Stimulated activated CD8-positive, alpha-beta memory T cell treated with anti-CD3 and anti-CD28 coated beads, Interleukin-15, amount 100 ng/mL, for 1 hour (primary cell): ENCODE measurements around the gene LIN37.

Source experiments
- DNase-seq: peaks from one replicate; pipeline ENCODE4 v3.0.0-alpha.2; 2020; ENCODE audit warnings: low read depth

The LIN37 gene, protein sequence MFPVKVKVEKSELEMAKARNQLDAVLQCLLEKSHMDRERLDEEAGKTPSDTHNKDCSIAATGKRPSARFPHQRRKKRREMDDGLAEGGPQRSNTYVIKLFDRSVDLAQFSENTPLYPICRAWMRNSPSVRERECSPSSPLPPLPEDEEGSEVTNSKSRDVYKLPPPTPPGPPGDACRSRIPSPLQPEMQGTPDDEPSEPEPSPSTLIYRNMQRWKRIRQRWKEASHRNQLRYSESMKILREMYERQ

GRCh38 chr19:35748106-35749020, at the start of gene LIN37:
TSS of gene LIN37 (plus strand) at chr19:35748576. CDS start at chr19:35748725, 149 bp downstream.
- peak; percentile 98 for DNase-seq

DNA sequence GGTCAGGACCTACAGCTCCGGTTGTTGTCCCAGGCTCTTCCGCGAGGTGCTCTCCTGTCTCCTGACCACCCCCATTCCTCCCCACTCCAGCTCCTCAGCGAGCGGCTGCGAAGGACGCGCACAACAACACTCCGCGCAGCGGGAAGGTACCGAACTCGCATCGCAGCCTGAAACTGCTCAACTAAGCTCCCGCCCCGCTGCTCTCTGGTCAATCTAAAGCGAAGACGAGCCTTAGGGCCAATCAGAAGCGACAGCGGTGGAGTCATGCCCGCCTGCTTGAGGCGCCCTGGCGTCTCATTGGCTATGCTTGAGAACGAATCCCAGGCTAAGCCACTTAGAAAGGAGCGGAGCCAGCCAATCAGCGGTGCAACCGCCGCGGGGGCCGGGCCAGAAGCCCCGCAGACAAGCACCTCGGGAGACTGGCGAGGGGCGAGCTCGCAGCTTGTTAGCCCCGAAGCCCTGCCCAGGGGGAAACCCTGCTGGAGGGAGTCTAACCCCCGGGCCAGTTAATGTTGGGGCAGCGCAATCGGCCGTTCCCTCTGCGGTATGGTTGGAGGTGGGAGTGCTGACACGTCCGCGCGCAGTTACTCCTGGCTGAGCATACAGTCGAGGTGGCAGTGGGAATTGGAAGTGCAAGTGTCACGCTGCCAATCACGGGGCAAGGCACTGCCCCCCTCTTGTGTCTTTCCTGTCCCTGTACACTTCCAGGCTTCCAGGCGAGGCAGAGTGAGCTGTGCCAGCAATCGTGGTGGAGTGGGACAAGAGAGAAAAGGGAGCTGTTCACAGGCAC, 46.0 kb upstream of the LIN37 start:
- DNase-seq: peak; percentile 82

DNA sequence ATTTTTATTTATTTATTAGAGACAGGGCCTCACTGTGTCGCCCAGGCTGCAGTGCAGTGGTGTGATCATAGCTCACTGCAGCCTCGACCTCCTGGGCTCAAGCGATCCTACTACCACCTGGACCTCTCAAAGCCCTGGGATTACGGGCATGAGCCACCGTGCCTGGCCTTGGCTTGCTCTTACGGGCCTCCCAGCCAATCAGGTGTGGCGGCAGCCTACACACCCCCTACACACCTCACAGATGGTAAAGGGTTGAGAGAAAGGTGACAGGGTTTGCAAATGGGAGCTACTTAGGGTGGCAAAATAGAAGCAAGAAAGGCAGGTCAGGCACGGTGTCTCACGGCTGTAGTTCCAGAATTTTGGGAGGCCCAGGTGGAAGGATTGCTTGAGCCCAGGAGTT, 45.0 kb upstream of the LIN37 start:
- no peak for DNase-seq

- DNase-seq: no peak
These were observed 44.2 kb upstream of the LIN37 start, which contains the start of gene ZBTB32 for GRCh38 chr19:35704218-35704617. TSS of gene ZBTB32 (plus strand) at chr19:35704558. CDS start at chr19:35714627, 10,069 bp downstream.

DNA sequence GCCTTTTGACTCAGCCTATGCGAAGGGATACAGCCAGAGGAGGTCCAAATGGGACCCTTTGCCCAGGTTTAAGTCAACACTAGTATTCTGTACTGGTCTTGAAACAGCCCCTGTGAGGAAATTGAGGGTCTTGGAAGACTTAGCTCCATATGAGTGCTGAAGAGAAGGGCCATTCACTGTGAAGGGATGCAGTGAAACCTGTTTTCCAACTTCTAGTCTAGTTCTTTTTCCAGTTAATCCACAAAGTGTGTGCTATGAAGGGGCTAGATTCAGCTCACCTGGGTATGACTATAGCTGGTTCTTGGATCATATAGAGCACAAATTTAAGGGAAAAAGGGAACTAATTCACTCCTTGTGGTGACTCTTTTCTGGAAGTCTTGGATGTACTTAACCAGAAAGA, 40.0 kb upstream of the LIN37 start:
- no peak for DNase-seq

DNA sequence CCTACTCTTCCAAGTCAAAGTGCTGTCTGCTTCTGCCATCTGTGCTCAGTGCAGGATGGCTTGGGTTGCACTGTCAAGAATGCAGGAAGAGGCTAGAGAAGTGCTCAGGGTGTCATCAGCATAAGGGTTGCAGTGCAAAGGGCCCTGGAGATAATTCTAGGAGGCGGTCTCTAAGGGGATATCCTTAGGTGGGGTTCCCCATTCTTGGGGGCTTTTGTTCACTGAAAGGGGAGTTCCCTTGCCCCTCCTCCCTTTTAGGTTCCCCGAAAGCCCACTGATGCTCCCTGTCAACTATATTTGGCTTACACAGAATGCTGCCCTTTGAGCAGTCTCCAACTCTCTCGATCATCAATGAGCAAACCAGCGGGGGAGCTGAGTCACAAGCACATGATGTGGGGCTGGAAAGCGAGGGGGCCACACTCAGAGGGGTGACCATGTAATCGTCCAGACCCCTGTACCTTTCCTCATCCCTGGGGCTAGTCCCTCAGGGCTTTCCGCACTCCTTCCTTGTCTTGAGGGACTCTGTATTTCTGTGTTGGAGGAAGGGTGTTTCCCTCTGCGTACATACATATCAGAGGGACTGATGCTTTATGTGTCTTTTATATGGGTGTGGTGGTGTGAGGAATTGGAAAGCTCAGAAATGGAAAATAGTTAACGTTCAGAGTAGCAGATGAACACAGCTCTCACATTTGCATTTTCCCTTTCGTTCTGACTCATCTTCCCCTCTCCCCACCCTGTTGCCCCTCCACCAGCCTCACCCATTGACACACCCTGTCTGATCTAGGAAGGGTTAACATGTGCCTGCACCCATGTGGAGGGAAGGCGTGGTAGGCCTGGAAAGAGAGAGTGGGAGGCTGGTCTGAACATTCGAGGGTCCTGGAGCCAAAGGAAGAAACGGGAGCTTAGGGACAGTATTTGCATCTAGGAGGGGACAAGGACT, 37.3 kb upstream of the LIN37 start:
- DNase-seq: no peak

- no peak for DNase-seq
These were observed 35.5 kb upstream of the LIN37 start for GRCh38 chr19:35712567-35713505.

DNA sequence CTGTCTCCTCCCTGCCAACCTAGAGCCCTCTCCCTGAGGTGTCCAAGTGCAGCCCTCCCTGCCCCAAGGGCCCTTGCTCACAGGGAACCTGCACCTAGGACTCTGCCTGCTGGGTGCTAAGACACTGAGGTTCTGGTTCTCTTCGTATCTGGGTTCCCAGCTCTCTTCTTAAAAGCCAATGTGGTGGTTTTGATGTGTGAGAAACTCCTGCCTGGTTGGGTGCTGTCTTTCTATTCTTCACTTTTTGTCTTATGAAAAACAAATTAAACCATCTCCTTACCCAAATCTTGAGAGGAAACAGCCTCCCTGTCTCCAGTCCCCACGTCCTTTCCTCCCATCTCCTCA, 34.9 kb upstream of the LIN37 start:
- no peak for DNase-seq

- DNase-seq: no peak
These were observed 34.4 kb upstream of the LIN37 start for GRCh38 chr19:35713904-35714495.

- no peak for DNase-seq
These were observed 33.6 kb upstream of the LIN37 start for GRCh38 chr19:35714601-35715354.

DNA sequence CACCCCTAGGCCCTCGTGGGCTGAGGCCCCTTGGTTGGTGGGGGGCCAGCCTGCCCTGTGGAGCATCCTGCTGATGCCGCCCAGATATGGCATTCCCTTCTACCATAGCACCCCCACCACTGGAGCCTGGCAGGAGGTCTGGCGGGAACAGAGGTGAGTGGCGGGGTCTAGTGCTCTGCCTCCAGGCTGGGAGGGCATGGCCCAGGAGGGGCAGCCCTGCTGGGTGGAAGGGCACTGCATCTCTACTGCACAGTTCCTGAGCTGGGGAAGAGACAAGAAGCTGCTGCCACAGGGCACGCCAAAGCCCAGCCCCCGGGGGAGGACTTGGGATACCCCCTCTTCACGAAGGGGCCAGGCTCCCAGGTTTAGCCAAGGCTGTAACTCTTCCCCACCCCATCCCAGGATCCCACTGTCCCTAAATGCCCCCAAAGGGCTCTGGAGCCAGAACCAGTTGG, 33.0 kb upstream of the LIN37 start:
- no peak for DNase-seq

DNA sequence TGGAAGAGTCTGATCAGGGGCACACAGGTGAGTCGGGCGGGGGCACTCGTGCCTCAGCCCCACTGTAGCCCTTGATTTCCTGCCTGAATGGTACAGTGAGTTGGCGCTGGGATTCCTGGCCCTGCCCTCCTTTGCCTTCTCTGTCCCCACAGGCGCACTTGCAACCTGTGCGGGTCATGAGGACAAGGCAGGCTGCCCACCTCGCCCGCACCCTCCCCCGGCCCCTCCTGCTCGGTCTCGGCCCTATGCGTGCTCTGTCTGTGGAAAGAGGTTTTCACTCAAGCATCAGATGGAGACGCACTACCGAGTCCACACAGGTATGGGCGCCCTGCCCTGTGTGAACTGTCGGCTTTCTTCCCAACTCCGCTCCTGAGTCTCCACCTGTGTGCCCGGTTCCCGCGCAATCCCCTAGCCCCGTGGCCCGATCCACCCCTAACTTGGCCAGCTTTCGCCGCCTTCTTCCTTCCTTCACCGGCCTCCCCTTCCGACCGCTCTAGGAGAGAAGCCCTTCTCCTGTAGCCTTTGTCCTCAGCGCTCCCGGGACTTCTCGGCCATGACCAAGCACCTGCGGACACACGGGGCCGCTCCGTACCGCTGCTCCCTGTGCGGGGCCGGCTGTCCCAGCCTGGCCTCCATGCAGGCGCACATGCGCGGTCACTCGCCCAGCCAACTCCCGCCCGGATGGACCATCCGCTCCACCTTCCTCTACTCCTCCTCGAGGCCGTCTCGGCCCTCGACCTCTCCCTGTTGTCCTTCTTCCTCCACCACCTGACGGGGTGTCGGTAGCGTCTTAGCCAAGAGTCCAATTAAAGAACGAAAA, 32.2 kb upstream of the LIN37 start:
- DNase-seq: no peak

GRCh38 chr19:35716801-35717664, 31.3 kb upstream of the LIN37 start:
- DNase-seq: peak; percentile 89

DNA sequence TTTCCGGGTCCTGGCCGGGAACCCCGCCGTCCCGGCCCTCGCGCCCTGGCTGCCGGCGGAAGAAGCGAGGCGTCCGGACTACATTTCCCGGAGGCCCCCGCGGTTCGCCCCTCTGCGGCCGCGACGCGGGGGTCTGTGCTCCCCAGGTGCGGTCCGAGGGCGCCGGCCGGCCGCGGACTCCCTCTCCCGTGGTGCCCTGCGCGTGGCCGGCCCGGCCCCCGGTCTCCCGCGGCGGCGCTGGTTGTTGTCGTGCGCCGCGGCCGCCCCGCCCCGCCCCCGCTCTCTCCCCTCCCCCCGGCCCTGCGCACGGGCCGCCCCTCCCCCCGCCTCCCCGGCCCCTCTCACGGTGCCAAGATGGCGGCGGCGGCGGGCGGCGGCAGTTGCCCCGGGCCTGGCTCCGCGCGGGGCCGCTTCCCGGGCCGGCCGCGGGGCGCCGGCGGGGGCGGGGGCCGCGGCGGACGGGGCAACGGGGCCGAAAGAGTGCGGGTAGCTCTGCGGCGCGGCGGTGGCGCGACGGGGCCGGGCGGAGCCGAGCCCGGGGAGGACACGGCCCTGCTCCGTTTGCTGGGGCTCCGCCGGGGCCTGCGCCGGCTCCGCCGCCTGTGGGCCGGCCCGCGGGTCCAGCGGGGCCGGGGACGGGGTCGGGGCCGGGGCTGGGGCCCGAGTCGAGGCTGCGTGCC, 30.6 kb upstream of the LIN37 start, which contains the start of gene KMT2B:
Gene KMT2B, plus strand, starts transcription at position 339 of the 680 bp plus-strand sequence. Its CDS starts 16 bp downstream, at position 355.
- no peak for DNase-seq

GRCh38 chr19:35718345-35719041, 29.9 kb upstream of the LIN37 start:
- no peak for DNase-seq
